Measurements from ENCODE around the gene APOBEC3F. TPM values are rescaled to one million over a fixed set of nuclear protein-coding genes. Genes with fewer than 3 reads are reported as not detected.
"Not testable (repeated sequence)": the region's sequence is repeated elsewhere in the genome, so short reads cannot be mapped to it uniquely, and the experiment has no call there.

The APOBEC3F gene
- total RNA-seq, result 10 to 100 TPM; 39.8 to 58.0 TPM

DNA sequence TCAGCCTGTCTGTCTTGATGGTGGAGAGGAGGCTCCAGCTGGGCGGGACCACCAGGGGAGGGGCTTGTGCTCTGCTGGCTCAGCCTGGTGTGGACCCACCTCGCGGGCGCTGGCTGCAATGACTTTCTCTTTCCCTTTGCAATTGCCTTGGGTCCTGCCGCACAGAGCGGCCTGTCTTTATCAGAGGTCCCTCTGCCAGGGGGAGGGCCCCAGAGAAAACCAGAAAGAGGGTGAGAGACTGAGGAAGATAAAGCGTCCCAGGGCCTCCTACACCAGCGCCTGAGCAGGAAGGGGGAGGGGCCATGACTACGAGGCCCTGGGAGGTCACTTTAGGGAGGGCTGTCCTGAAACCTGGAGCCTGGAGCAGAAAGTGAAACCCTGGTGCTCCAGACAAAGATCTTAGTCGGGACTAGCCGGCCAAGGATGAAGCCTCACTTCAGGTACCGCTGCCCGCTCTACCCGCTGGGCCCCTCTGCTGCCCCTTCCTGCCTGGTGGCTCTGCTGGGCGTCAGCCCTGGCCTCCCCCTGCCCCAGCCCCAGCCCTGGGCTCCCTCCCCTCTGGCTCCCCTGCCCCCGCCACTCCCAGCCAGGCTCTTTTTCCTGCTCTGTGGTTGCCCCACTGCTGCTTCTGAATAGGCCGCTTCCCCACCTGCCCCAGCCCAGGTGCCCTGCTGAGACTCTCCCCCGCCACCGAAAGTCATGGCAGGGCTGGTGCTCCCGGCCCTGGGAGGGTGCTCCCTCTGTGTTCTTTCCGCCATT is at the start of gene APOBEC3F:
Gene APOBEC3F (plus strand): TSS at position 327 of the 759 bp plus-strand sequence. CDS start 97 bp downstream, at position 424.
- not testable (repeated sequence) for H3K27me3 Mint-ChIP-seq; H3K9me3 Mint-ChIP-seq (ENCODE audit: low read depth)
- peak; percentile 98 for ATAC-seq
- peak; percentile 92 for DNase-seq
- peak within 1 kb of the TSS; percentile 88 for H3K27ac Mint-ChIP-seq
- CTCF ChIA-PET, result interaction anchor here (1.1 to 1.5 kb wide), 3 partner anchors 12 to 37 kb away, joined by 3 to 6 read pairs (median 4); no protein-coding TSS in a partner anchor
- H3K36me3 Mint-ChIP-seq, result peaks cover 22% of the 10 kb centered on the region
- peak within 1 kb of the TSS; percentile 91 for H3K4me3 Mint-ChIP-seq
- peaks cover 35% of the 10 kb centered on the region for H3K4me1 Mint-ChIP-seq

DNA sequence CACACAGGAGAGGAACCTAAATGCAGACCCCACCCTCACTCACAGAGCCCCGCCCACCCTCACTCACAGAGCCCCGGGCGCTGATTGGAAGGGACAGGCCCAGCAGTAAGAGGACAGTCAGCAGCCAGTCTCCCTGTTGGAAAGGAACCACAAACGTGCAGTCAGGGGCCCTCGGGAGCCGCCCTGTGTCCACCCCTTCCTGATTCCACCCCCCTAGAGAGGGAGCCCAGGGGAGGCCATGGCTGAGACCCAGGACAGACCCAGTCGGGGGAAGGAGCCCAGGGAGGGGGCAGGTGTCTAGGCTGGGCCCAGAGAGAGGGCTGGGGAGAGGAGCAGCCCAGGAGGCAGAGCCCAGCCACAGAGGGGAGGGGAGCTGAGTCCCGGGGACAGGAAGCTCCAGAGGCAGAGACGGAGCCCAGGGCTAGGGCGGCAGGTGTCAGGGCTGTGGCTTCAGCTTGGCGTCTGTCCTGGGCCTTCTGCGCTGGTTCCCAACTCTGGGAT is 47.7 kb upstream of the APOBEC3F start:
- CTCF ChIA-PET, result interaction anchor here (2.7 kb wide), 1 partner anchor 10 kb away, joined by 13 read pairs; no protein-coding TSS in a partner anchor
- H3K36me3 Mint-ChIP-seq, result not testable (repeated sequence)

DNA sequence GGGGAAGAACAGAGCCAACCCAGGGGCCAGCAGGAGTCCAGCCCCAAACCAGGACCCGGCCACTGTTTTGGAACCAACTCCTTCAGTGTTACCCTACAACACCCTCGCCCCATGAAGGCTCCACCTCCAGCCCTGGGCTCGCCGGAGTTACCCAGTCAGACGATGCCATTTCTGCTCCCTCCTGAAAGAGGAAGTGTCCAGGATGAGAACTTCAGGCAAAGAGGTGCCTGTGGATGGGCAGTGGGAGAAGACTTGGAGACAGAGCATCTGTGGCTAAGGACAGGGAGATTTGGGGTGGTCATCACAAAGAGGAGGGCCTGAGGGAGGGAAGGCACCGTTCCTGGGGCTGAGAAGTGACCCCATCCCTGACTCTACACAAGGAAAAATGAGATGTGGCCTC is 44.6 kb upstream of the APOBEC3F start:
- Mint-ChIP-seq H3K27me3 (peaks cover 22% of the 10 kb centered on the region), H3K4me3 (no peak overlapping the region), H3K27ac (no peak overlapping the region), H3K9me3 (ENCODE audit: low read depth) (peaks cover 5% of the 10 kb centered on the region), H3K4me1 (peaks cover 2% of the 10 kb centered on the region), H3K36me3 (no peaks in the 10 kb centered on the region)
- CTCF ChIA-PET, result interaction anchor here (1.3 to 1.8 kb wide), 2 partner anchors 23 to 126 kb away, joined by 3 to 6 read pairs; no protein-coding TSS in a partner anchor
- DNase-seq (no peak), ATAC-seq (no peak)

More for the DNA sequence above, 47.7 kb upstream of the APOBEC3F start:
- peaks cover 24% of the 10 kb centered on the region for H3K4me1 Mint-ChIP-seq
- not testable (repeated sequence) for H3K9me3 Mint-ChIP-seq (ENCODE audit: low read depth); H3K27ac Mint-ChIP-seq; H3K4me3 Mint-ChIP-seq; DNase-seq; ATAC-seq
- peaks cover 10% of the 10 kb centered on the region for H3K27me3 Mint-ChIP-seq

DNA sequence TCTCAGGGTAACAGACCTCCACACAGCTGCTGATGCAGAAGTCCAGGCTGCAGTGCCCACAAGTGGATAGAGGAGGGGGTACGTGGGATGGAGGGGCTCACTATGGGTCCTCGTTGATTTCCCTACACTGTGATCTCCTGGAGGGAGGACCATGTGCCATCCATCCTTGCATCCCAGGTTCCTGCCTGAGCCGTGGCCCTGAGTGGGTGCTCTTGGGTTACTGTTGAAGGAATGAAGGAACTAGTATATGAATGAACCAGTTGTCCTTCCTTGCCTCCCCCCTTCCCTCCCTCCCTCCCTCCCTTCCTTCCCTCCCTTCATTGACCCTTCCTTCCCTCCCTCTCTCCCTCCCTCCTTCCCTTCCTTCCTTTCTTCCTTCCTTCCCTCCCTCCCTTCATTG is 43.1 kb upstream of the APOBEC3F start:
- peaks cover 4% of the 10 kb centered on the region for H3K4me1 Mint-ChIP-seq
- H3K4me3 Mint-ChIP-seq, result no peak overlapping the region
- no peak for DNase-seq
- H3K9me3 Mint-ChIP-seq (ENCODE audit: low read depth), result peaks cover 5% of the 10 kb centered on the region
- peaks cover 22% of the 10 kb centered on the region for H3K27me3 Mint-ChIP-seq
- CTCF ChIA-PET, result interaction anchor here (1.2 to 1.8 kb wide), 2 partner anchors 24 to 128 kb away, joined by 4 to 6 read pairs; no protein-coding TSS in a partner anchor
- no peak overlapping the region for H3K27ac Mint-ChIP-seq
- ATAC-seq, result no peak
- no peaks in the 10 kb centered on the region for H3K36me3 Mint-ChIP-seq

DNA sequence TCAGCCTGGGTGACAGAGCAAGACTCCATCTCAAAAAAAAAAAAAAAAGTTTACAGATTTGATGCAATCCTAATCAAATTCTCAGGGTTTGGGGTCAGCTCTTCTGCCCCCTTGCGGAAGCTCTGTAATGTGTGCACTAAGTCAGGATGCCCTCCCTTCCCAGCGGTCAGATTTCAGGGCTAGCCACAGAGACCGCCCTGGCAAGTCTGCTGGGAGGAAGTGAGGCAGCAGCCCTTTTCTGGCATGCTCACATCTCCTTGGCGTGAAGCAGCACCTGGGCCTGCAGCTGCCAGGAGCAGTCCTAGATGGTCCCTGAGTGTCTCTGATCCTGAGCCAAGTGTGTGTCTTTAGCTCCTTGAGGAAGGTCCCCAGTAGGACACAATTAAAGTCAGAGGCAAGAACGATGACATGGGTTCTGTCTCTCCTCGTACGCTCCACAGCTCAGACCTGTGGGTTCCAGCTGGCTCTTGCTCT is 37.5 kb upstream of the APOBEC3F start:
- H3K27ac Mint-ChIP-seq, result peak overlapping the region; percentile 73
- peaks cover 11% of the 10 kb centered on the region for H3K27me3 Mint-ChIP-seq
- no peak overlapping the region for H3K4me3 Mint-ChIP-seq

DNA sequence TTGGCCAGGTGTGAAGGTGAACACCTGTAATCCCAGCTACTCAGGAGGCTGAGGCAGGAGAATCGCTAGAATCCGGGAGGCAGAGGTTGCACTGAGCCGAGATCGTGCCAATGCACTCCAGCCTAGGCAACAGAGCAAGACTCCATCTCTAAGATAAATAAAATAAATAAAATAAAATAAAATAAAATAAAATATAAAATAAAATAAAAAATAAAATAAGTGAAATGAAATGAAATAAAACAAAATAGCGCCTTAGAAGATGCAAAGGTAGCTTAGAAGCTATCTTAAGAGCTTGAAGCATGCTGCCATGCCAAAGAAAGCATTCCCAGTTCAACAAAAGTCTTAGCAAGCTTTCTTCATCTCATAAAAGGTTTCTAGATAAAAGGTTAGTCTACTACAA is 33.5 kb upstream of the APOBEC3F start:
- CTCF ChIA-PET, result interaction anchor here (0.9 to 8.5 kb wide), 8 partner anchors 15 to 238 kb away, joined by 3 to 171 read pairs (median 4); partner anchors contain the start of gene CBX6
- H3K27ac Mint-ChIP-seq, result no peak overlapping the region
- no peaks in the 10 kb centered on the region for H3K36me3 Mint-ChIP-seq
- H3K9me3 Mint-ChIP-seq (ENCODE audit: low read depth), result no peaks in the 10 kb centered on the region
- H3K4me1 Mint-ChIP-seq, result peaks cover 13% of the 10 kb centered on the region
- DNase-seq (no peak), ATAC-seq (no peak)
- peaks cover 2% of the 10 kb centered on the region for H3K27me3 Mint-ChIP-seq
- H3K4me3 Mint-ChIP-seq, result no peak overlapping the region

More for the DNA sequence above, 37.5 kb upstream of the APOBEC3F start:
- peaks cover 1% of the 10 kb centered on the region for H3K9me3 Mint-ChIP-seq (ENCODE audit: low read depth)
- ATAC-seq, result peak; percentile 92
- peak; percentile 94 for DNase-seq
- CTCF ChIA-PET, result interaction anchor here (0.6 to 8.5 kb wide), 39 partner anchors 9 to 329 kb away, joined by 3 to 171 read pairs (median 5); partner anchors contain the start of genes APOBEC3B, APOBEC3D and CBX6
- H3K4me1 Mint-ChIP-seq, result peaks cover 13% of the 10 kb centered on the region
- H3K36me3 Mint-ChIP-seq, result no peaks in the 10 kb centered on the region

DNA sequence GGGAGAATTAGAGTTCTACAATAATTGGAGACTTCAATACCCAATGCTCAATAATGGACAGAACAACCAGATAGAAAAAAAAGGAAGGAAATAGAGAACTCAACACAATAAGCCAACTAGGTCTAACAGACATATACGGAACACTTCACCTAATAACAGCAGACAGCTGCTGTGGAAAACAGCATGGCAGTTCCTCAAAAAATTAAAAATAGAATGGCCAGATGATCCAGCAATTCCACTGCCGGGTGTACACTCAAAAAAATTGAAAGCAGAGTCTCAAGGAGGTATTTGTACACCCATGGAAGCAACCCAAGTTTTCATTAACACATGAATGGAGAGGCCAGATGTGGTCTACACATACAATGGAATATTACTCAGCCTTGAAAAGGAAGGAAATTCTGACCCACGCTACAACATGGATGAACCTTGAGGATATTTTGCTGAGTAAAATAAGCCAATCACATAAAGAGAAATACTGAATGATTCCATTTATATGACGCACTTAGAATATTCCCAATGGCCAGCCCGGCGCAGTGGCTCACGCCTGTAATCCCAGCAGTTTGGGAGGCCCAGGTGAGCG is 32.3 kb upstream of the APOBEC3F start:
- peaks cover 11% of the 10 kb centered on the region for H3K4me1 Mint-ChIP-seq
- H3K4me3 Mint-ChIP-seq; ATAC-seq; H3K36me3 Mint-ChIP-seq; H3K27ac Mint-ChIP-seq; H3K27me3 Mint-ChIP-seq; DNase-seq; H3K9me3 Mint-ChIP-seq (ENCODE audit: low read depth): not testable (repeated sequence)
- CTCF ChIA-PET, result interaction anchor here (1.2 to 8.5 kb wide), 4 partner anchors 14 to 138 kb away, joined by 3 to 171 read pairs (median 8); partner anchors contain the start of gene CBX6

DNA sequence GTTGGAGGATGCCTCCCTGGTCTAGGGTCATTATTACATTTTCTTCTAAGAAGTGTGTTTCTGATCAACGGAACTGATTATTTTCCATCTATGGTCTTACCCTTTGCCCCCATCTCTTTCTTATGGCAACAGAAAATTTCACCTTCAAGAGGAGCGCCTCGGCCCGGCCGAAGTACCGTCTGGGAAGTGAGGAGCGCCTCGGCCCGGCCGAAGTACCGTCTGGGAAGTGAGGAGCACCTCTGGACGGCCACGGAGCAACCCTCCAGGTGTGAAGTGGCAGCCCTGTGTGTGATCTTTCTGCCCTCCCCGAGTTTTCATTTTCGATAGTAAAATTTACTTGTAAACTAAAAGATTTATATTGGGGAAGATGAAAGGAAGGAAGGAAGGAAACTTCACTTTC is 29.7 kb upstream of the APOBEC3F start:
- Mint-ChIP-seq H3K4me1 (peaks cover 20% of the 10 kb centered on the region), H3K36me3 (peaks cover 6% of the 10 kb centered on the region), H3K27me3 (no peaks in the 10 kb centered on the region), H3K9me3 (ENCODE audit: low read depth) (no peaks in the 10 kb centered on the region), H3K4me3 (no peak overlapping the region), H3K27ac (no peak overlapping the region)
- DNase-seq (no peak), ATAC-seq (no peak)
- CTCF ChIA-PET, result interaction anchor here (0.9 kb wide), 1 partner anchor 107 kb away, joined by 4 read pairs; no protein-coding TSS in a partner anchor

DNA sequence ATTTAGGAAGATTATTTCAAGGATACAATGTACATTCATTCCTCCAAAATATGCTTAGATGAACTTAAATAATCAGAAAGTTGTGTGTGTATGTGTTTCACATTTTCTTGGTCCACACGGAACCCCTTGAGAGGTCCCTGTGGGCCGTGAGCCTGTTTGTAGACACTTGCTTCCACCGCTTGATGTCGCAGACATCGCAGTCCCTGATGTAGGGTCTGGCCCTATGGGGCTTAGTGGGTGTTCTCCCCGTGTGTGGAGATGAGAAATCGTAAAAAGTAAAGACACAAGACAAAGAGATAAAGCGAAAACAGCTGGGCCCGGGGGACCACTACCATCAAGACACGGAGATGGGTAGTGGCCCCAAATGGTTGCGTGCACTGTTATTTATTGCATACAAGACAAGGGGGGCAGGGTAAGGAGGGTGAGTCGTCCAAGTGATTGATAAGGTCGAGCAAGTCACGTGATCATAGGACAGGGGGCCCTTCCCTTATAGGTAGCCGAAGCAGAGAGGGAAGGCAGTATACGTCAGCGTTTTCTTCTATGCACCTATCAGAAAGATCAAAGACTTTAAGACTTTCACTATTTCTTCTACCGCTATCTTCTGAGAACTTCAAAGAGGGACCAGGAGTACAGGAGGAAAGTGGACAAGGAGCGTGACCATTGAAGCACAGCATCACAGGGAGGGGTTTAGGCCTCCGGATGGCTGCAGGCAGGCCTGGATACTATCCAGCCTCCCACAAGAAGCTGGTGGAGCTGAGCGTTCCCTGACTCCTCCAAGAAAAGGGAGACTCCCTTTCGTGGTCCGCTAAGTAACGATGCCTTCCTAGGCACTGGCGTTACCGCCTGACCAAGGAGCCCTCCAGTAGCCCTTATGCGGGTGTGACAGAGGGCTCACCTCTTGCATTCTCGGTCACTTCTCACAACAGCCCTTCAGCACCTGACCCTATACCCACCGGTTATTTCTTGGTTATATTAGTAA is 27.8 kb upstream of the APOBEC3F start:
- peak overlapping the region; percentile 32 for H3K4me3 Mint-ChIP-seq
- H3K27me3 Mint-ChIP-seq, result no peaks in the 10 kb centered on the region
- H3K4me1 Mint-ChIP-seq, result peaks cover 31% of the 10 kb centered on the region
- peak overlapping the region; percentile 66 for H3K27ac Mint-ChIP-seq
- peaks cover 14% of the 10 kb centered on the region for H3K36me3 Mint-ChIP-seq
- DNase-seq (no peak), ATAC-seq (no peak)
- no peaks in the 10 kb centered on the region for H3K9me3 Mint-ChIP-seq (ENCODE audit: low read depth)
- CTCF ChIA-PET, result interaction anchor here (1.0 to 1.3 kb wide), 7 partner anchors 9 to 304 kb away, joined by 3 to 4 read pairs (median 3); no protein-coding TSS in a partner anchor

DNA sequence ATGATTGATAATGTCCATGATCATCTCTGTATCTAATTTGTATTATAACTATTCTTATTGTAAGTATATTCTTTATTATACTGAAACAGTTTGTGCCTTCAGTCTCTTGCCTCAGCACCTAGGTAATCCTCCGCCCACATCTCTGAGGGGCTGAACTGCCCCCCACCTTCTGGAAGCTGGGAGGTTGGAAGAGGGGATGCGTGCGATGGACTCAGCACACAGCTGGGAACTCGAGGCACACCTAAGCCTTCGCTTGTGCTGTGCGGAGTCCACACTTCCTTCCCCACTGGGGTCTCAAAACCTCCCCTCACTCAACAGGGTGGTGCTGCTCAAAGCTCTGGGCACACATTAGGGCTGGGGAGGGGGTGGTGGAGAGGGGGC is 27.1 kb upstream of the APOBEC3F start:
- CTCF ChIA-PET, result interaction anchor here (1.0 to 1.3 kb wide), 8 partner anchors 10 to 303 kb away, joined by 3 to 4 read pairs (median 4); no protein-coding TSS in a partner anchor
- H3K4me1 Mint-ChIP-seq, result peaks cover 36% of the 10 kb centered on the region
- not testable (repeated sequence) for H3K9me3 Mint-ChIP-seq (ENCODE audit: low read depth); H3K27me3 Mint-ChIP-seq; DNase-seq; ATAC-seq
- H3K4me3 Mint-ChIP-seq, result peak overlapping the region; percentile 87
- peaks cover 20% of the 10 kb centered on the region for H3K36me3 Mint-ChIP-seq
- peak overlapping the region; percentile 96 for H3K27ac Mint-ChIP-seq

DNA sequence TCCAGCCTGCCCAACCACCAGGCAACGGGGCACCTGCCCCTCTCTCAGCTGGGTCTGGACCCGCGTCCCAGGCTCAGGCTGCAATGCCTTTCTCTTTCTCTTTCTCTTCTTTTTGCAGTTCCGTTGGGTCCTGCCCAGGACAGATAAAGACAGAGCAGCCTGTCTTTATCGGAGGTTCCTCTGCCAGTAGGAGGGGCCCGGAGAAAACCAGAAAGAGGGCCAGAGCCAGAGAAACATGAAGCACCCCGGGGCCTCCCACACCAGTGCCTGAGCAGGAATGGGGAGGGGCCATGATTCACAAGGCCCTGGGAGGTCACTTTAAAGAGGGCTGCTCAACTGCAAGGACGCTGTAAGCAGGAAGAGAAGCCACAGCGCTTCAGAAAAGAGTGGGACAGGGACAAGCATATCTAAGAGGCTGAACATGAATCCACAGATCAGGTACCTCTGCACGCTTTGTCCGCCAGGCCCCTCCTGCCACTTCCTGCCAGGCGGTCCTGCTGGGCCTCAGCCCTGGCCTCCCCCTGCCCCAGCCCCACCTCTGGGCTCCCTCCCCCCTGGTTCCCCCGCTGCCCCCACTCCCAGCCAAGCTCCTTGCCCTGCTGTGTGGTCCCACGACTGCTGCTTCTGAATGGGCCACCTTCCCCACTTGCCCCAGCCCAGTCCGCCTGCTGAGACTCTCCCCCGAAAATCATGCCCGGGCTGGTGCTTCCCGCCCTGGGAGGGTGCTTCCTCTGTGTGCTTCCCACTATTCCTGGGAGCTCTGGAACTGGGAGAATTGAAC is 26.5 kb upstream of the APOBEC3F start, which contains the start of gene APOBEC3C:
Gene APOBEC3C (plus strand): TSS at position 316 of the 781 bp plus-strand sequence. CDS start 106 bp downstream, at position 422.
- Mint-ChIP-seq H3K4me3 (peak within 1 kb of the TSS; percentile 87), H3K9me3 (ENCODE audit: low read depth) (no peaks in the 10 kb centered on the region), H3K4me1 (peaks cover 37% of the 10 kb centered on the region), H3K27me3 (no peaks in the 10 kb centered on the region), H3K27ac (peak within 1 kb of the TSS; percentile 96), H3K36me3 (peaks cover 24% of the 10 kb centered on the region)
- CTCF ChIA-PET, result interaction anchor here (1.0 to 1.8 kb wide), 9 partner anchors 10 to 303 kb away, joined by 3 to 14 read pairs (median 4); no protein-coding TSS in a partner anchor
- peak; percentile 97 for ATAC-seq
- peak; percentile 95 for DNase-seq

Measured in activated CD8-positive, alpha-beta memory T cell treated with anti-CD3 and anti-CD28 coated beads, Interleukin-2, amount 10 ng/mL, durations not matched to agents 7 days and 5 days (primary cell).